ENCODE measurements around the gene CDAN1.

Gene CDAN1

GRCh38 chr15:42742149-42742548, 5.2 kb upstream of the CDAN1 start:
- no peak for TF ChIP-seq TCF12 (IDR thresholded peaks at IDR 0.05; ENCODE audit: low read depth)
- TF ChIP-seq ZBTB7A (IDR thresholded peaks at IDR 0.05; ENCODE audit: low read depth), result no peak
- TF ChIP-seq TAF1 (IDR thresholded peaks at IDR 0.05; ENCODE audit: low read depth), result no peak
- TF ChIP-seq NFIC (IDR thresholded peaks at IDR 0.05), result no peak
- TF ChIP-seq CREB1 (IDR thresholded peaks at IDR 0.05; ENCODE audit: low read depth), result no peak
- no peak for TF ChIP-seq RAD21 (IDR thresholded peaks at IDR 0.05; ENCODE audit: low read depth)
- TF ChIP-seq TEAD4 (IDR thresholded peaks at IDR 0.05), result no peak
- no peak for TF ChIP-seq CEBPB (IDR thresholded peaks at IDR 0.05)
- TF ChIP-seq EGR1 (IDR thresholded peaks at IDR 0.05), result no peak
- TF ChIP-seq, protein P1, sequence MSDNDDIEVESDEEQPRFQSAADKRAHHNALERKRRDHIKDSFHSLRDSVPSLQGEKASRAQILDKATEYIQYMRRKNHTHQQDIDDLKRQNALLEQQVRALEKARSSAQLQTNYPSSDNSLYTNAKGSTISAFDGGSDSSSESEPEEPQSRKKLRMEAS (IDR thresholded peaks at IDR 0.05), result no peak
- TF ChIP-seq, protein P2, sequence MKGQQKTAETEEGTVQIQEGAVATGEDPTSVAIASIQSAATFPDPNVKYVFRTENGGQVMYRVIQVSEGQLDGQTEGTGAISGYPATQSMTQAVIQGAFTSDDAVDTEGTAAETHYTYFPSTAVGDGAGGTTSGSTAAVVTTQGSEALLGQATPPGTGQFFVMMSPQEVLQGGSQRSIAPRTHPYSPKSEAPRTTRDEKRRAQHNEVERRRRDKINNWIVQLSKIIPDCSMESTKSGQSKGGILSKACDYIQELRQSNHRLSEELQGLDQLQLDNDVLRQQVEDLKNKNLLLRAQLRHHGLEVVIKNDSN (IDR thresholded peaks at IDR 0.05), result no peak

GRCh38 chr15:42741710-42742109, 4.8 kb upstream of the CDAN1 start:
- TF ChIP-seq TEAD4 (IDR thresholded peaks at IDR 0.05) (no peak), ZBTB7A (IDR thresholded peaks at IDR 0.05; ENCODE audit: low read depth) (no peak), NFIC (IDR thresholded peaks at IDR 0.05) (no peak), CREB1 (IDR thresholded peaks at IDR 0.05; ENCODE audit: low read depth) (no peak), FOXM1 (IDR thresholded peaks at IDR 0.05; ENCODE audit: borderline replicate concordance, low read depth) (no peak), REST (IDR thresholded peaks at IDR 0.05; ENCODE audit: low read depth) (no peak), TAF1 (IDR thresholded peaks at IDR 0.05; ENCODE audit: low read depth) (no peak)
- TF ChIP-seq, protein P2 (IDR thresholded peaks at IDR 0.05), result no peak
- TF ChIP-seq, protein P1 (IDR thresholded peaks at IDR 0.05), result no peak

GRCh38 chr15:42737529-42738328, 801 bp upstream of the CDAN1 start:
- TF ChIP-seq RAD21 (IDR thresholded peaks at IDR 0.05; ENCODE audit: low read depth) (peak; percentile 42; the same call in 1 of the 2 replicates), CEBPB (IDR thresholded peaks at IDR 0.05) (no peak)

GRCh38 chr15:42736178-42736792, 643 bp downstream of the CDAN1 start:
- TF ChIP-seq TCF12 (IDR thresholded peaks at IDR 0.05; ENCODE audit: low read depth), result no peak
- 0 out of 2 replicates have a peak, but pooled peaks have one; percentile 84 for TF ChIP-seq ZBTB7A (IDR thresholded peaks at IDR 0.05; ENCODE audit: low read depth)

GRCh38 chr15:42735382-42736165, 1.4 kb downstream of the CDAN1 start:
- TF ChIP-seq CEBPB (IDR thresholded peaks at IDR 0.05) (no peak), YY1 (IDR thresholded peaks at IDR 0.05; ENCODE audit: low read depth) (no peak), RAD21 (IDR thresholded peaks at IDR 0.05; ENCODE audit: low read depth) (no peak), EGR1 (IDR thresholded peaks at IDR 0.05) (no peak), CREB1 (IDR thresholded peaks at IDR 0.05; ENCODE audit: low read depth) (no peak), TCF12 (IDR thresholded peaks at IDR 0.05; ENCODE audit: low read depth) (no peak), ZBTB7A (IDR thresholded peaks at IDR 0.05; ENCODE audit: low read depth) (no peak), TAF1 (IDR thresholded peaks at IDR 0.05; ENCODE audit: low read depth) (no peak), FOXM1 (IDR thresholded peaks at IDR 0.05; ENCODE audit: borderline replicate concordance, low read depth) (no peak), NFIC (IDR thresholded peaks at IDR 0.05) (no peak), TEAD4 (IDR thresholded peaks at IDR 0.05) (no peak)
- TF ChIP-seq, protein P2 (IDR thresholded peaks at IDR 0.05), result no peak
- TF ChIP-seq, protein P1 (IDR thresholded peaks at IDR 0.05), result no peak

DNA sequence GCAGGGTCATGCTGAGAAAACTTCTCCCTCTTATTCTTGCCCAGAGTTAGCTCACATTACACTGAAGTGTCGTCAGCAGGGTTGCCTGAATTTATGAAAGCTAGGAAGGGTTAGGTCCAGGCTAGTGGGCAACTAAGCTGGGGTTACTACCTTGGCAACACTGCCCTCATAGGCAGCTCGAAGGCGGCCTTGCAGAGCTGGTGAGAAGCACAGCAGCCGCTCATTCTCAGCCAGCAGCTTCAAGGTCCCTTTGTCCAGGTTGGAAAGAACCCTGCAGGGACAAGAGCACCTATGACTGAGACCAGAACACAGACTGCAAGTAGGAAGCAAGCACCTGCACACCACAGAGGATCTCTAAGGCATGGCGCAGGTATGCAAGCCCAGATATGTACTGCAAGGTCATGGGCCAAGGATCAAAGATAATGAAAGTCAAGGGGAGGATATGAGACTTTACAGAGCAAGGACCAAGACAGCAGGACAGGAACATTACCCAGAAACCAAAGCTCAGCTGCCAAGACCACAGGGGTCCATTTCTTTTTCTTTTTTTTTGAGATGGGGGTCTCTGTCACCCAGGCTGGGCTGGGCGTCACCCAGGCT, 2.8 kb downstream of the CDAN1 start:
- no peak for TF ChIP-seq CEBPB (IDR thresholded peaks at IDR 0.05)
- no peak for TF ChIP-seq ZBTB7A (IDR thresholded peaks at IDR 0.05; ENCODE audit: low read depth)
- TF ChIP-seq NFIC (IDR thresholded peaks at IDR 0.05), result no peak
- TF ChIP-seq, protein P2 (IDR thresholded peaks at IDR 0.05), result no peak
- TF ChIP-seq EGR1 (IDR thresholded peaks at IDR 0.05), result no peak
- TF ChIP-seq REST (IDR thresholded peaks at IDR 0.05; ENCODE audit: low read depth), result no peak
- no peak for TF ChIP-seq CREB1 (IDR thresholded peaks at IDR 0.05; ENCODE audit: low read depth)
- TF ChIP-seq YY1 (IDR thresholded peaks at IDR 0.05; ENCODE audit: low read depth), result no peak

Data from Ishikawa (cell line).